BLaER1 treated with 17β-estradiol and CSF1 and Interleukin-3, amounts not matched to agents 10 nM and 100 nM (cell line): ENCODE data around the gene LSR.
A peak's percentile ranks its signal among the peaks of the same experiment; 100 is the strongest.

Experiments used
- H3K27ac ChIP-seq, 11 experiments: shearing (Covaris generic); formaldehyde crosslinking; 2 replicates each; pipeline ENCODE4 v1.8.1; 2022
- H3K27me3 ChIP-seq, 11 experiments: shearing (Covaris generic); formaldehyde crosslinking; 2 replicates each; pipeline ENCODE4 v1.8.1; 2022
- H3K36me3 ChIP-seq, 11 experiments: shearing (Covaris generic); formaldehyde crosslinking; 2 replicates each; pipeline ENCODE4 v1.8.1; 2022
- H3K4me1 ChIP-seq, 10 experiments: shearing (Covaris generic); formaldehyde crosslinking; 2 replicates each; pipeline ENCODE4 v1.8.1; 2022
- H3K4me2 ChIP-seq, 11 experiments: shearing (Covaris generic); formaldehyde crosslinking; 2 replicates each; pipeline ENCODE4 v1.8.1; 2022
- H3K4me3 ChIP-seq, 10 experiments: shearing (Covaris generic); formaldehyde crosslinking; 2 replicates each; pipeline ENCODE4 v1.8.1; 2022
- H3K9ac ChIP-seq, 11 experiments: shearing (Covaris generic); formaldehyde crosslinking; 2 replicates each; pipeline ENCODE4 v1.8.1; 2022
- H3K9me3 ChIP-seq, 11 experiments: shearing (Covaris generic); formaldehyde crosslinking; replicated peaks in 1 of 11; 2 replicates each; pipeline ENCODE4 v1.8.1; 2022
- H4K20me1 ChIP-seq, 11 experiments: shearing (Covaris generic); formaldehyde crosslinking; 2 replicates each; pipeline ENCODE4 v1.8.1; 2022
- Cebpa-rat ChIP-seq, 11 experiments: shearing (Covaris generic); IDR thresholded peaks; 2 replicates each; pipeline ENCODE4 v1.8.1; 2022

LSR gene

DNA sequence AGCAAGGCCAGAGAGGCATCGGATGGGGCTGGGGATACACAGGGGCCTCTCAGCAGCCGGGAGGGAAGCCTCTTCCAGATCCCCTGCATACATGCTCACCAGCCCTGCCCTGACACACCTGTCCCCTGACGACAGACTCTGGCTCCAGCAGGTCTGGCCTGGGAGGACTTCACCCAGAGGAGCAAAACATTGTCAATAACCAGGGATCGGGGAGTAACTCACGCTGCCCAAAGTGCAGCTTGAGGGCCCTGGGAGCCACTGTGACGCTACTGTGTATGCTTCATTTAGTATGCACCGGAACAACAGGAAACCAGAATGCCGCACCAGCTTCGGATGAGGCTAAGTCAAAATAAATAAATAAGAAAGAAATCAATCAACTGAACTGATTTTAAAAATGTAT, 67.8 kb downstream of the LSR start:
- Histone ChIP-seq H3K9ac (peak overlapping the region; percentile 28 to 88 (median 80); a peak in 20 of 22 replicates), H3K4me2 (peak overlapping the region; percentile 83 to 98 (median 94)), H3K4me3 (peak overlapping the region in 5 of 10 experiments; percentile 16 to 35 (median 21); a peak in 4 of 20 replicates), H3K36me3 (no peaks in the 10 kb centered on the region), H3K27ac (peak overlapping the region in 10 of 11 experiments; percentile 34 to 98 (median 95); a peak in 20 of 22 replicates), H3K27me3 (no peaks in the 10 kb centered on the region), H3K4me1 (peaks cover 97 to 100% (median 100%) of the 10 kb centered on the region in 10 experiments), H4K20me1 (no peaks in the 10 kb centered on the region), H3K9me3 (0 out of 22 replicates have a peak, but pooled peaks cover 0 to under 1% (median 0%) of the 10 kb centered on the region in 11 experiments)
- no peak for TF ChIP-seq Cebpa-rat (IDR thresholded peaks at IDR 0.05)
